ENCODE results near the gene SLC35F5.
"Not testable (repeated sequence)": the region's sequence is repeated elsewhere in the genome, so short reads cannot be mapped to it uniquely, and the experiment has no call there.

Gene SLC35F5

DNA sequence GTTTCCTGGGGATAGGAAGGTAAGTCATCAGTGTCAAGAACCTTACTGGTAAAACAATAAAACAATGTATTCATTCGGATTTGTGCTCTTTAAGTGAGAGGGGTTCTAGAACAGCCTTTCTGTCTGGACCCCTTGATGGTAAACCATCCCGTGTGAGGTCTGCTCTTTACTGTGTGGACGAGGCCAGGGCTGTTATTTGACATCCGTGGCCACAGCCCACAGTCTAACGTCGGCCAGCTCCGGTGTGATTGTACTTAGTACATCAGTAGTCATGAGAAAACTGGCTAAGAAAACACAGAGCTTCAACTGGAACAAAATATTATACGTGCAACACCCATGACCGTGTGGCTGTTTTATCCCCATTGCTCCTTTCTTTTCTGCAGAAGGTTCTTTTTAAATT is 62.0 kb downstream of the SLC35F5 start:
- DNase-seq (ENCODE audit: low read depth): no peak

DNA sequence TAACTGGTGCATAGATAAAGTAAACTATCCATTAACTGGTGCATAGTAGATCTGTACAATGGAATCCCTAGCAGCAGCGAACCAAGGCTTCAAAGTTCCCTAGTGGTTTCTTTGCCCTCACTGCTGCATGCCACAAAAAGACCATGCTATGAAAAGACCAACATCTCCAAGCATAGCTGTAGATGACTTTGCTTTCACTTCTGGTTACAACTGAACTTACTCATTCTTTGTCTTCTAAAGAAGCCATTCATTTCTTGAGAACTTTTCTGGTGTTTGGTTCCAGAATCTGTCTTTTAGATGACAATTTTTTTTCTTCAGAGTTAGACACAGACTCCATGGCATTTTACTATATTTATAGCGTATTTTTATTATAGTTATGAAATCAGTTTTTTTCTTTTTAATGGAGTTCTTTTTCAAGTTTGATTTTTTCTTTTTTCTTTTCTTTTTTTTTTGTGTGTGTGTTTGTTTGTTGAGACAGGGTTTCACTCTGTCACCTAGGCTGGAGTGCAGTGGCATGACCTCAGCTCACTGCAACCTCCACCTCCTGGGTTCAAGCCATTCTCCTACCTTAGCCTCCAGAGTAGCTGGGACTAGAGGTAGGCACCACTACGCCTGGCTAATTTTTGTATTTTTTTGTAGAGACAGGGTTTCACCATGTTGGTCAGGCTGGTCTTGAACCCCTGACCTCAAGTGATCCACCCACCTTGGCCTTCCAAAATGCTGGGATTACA is 63.6 kb downstream of the SLC35F5 start:
- DNase-seq (ENCODE audit: low read depth): no peak

DNA sequence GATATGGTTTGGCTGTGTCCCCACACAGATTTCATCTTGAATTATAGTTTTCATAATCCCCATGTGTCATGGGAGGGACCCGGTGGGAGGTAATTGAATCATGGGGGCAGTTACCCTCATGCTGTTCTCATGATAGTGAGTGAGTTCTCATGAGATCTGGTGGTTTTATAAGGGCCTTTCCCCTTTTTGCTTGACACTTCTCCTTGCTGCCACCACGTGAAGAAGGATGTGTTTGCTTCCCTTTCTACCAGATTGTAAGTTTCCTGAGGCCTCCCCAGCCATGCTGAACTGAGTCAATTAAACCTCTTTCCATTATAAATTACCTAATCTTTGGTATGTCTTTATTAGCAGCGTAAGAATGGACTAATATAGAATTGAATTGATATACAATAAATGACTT is 65.6 kb downstream of the SLC35F5 start:
- DNase-seq (ENCODE audit: low read depth): not testable (repeated sequence)

DNA sequence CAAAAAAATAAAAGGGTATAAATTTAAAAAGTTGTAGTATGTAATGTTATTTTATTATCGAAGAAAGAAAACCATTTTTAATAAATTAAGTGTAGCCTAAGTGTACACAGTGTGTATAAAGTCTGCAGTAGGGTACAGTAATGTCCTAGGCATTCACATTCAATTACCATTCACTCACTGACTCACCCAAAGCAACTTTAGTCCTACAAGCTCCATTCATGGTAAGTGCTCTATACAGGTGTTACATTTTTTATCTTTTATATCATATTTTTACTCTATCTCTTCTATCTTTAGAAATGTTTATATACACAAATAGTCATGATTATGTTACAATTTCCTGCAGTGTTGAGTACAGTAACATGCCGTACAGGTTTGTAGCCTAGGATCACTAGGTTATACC is 69.9 kb downstream of the SLC35F5 start:
- no peak for DNase-seq (ENCODE audit: low read depth)

DNA sequence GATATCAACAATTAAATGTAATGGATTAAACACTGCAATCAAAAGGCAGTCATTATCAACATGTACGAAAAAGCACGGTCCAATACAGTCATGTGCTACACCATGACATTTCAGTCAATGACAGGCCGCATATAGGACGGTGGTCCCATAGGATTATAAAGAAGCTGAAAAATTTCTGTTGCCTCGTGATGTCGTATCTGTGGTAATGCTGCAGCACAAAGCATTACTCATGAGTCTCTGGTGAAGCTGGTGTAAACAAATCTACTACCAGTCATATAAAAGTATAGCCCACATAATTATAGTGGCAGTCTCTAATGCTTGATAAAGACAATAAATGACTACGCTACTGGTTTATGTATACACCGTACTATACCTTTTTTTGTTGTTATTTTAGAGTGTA is 71.0 kb downstream of the SLC35F5 start:
- DNase-seq (ENCODE audit: low read depth): no peak

DNA sequence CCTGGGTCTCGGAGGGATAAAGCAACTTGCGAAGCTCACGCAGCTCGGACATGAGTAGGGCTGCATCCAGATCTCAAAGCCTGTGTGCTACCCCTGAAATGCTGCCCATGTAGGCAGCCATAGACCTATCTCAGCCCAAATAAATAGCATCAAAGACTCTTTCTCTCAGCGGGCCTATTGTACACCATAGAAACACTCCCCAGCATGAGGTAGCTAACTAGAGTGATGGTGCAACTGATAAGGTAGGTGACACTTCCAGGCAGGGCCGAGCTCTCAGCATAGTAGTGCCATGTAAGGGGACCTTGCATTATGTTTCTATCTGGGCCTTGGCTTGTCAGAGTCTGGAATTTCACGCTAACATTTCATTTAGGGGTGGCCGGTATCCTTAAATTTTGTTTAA is 77.0 kb downstream of the SLC35F5 start:
- DNase-seq (ENCODE audit: low read depth): no peak

DNA sequence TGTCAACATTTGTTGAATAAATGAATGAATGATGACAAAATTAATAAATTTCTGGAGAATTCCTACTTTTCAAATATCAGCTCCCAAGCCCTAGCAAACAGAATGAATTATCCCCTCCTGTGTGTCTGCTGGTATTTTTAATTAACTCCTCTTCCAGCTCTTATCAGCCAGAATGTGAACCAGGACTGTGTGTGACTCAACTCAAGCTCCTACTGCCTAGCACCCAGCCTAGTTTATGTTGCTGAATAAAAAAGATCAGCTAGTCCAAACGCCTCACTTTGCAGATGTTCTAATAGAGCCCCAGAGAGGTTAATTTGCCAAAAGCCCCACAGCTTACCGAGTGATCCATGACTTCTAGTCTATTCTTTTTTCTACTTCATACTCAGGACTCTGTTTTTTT is 79.1 kb downstream of the SLC35F5 start:
- no peak for DNase-seq (ENCODE audit: low read depth)

DNA sequence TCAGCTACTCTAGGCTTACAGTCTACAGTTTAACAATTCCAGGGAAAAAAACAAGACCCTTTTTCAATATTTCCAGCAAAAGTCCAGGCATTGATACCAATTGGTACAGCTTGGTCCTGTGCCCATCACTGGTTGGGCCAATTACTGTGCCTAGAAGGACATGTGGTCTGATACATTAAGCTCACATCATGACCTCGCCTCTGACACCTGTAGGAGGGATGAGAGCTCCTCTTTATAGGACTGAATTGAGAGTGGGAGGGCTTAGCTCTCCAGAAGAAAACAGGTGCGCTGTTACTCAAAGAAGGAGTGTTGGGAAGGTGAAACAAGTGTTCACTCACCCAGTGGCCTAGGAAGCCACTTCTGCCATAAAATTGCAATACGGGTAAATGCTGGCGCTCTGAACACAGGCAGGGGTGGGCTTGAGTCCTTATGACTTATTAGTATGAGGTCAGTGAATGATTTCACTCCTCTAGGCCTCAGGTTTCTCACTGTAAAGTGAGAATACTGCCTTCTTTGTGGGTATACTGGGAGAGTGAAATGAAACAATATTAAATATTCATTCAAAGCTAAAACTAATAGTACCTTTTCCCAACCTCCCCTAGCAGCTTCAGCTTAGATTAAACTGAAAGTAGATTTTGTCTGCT is 79.7 kb downstream of the SLC35F5 start:
- DNase-seq (ENCODE audit: low read depth): no peak

DNA sequence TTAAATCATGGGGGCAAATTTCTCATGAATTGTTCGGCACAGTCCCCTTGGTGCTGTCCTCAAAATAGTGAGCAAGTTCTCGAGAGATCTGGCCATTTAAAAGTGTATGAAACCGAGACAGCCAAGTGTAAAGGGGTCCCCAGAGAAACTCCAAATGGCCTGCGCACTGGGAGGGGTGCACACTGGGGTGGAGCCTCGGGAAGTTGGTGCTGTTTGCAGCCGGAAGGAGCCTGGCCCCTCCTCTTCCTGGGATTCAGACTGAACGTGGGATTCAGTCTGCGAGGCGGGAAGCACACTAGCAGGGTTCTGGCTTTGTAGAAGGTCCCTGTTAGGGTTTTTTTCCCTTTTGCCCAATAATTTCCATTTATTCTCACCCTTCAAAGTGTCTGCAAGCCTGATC is 80.6 kb downstream of the SLC35F5 start:
- DNase-seq (ENCODE audit: low read depth): no peak

DNA sequence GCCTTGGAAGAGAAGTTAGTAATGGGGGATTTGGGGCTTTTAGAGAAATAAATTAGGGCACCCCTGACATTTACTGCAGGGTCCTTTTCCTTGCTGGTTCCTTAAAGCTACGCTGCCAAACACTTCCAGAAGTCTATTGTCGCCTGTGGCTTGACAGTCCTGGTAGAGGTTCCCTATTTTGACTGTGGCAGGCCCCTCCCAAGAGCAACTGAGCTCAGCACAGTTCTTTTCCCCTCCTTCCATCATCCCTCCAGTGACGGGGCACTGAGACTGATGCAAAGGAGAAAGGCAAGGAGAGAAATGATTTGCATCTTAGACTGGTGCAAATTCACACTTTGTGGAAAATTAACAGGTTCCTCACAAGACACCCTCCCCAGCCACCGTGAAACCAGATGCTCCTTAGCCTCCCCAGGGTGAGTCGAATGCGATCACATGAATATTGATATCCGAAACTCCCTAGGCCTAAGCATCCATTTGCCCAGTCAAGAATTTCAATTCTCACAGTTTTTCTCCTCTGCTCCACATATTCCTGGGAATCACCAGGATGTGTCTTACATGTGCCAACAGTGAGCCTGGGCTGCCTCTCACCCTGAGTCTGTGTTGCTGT is 84.0 kb downstream of the SLC35F5 start:
- no peak for DNase-seq (ENCODE audit: low read depth)

DNA sequence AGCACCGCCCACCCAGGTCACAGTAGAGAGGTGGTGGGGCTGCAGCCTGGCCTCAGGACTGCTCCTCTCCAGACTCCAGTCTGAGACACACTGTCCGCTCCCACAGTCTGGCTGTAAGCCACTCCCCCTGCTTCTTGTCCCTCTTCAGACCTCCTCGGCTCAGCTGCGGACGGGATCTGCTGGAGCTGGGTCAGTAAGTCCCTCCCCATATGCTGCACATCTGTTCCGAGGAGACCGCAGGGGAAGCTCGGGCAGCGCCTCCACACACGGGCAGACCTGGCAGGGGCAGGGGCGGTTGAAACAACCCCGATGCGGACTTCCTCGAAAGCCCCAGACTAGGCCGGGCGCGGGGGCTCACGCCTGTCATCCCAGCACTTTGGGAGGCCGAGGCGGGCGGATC is 87.4 kb downstream of the SLC35F5 start:
- DNase-seq (ENCODE audit: low read depth): not testable (repeated sequence)

DNA sequence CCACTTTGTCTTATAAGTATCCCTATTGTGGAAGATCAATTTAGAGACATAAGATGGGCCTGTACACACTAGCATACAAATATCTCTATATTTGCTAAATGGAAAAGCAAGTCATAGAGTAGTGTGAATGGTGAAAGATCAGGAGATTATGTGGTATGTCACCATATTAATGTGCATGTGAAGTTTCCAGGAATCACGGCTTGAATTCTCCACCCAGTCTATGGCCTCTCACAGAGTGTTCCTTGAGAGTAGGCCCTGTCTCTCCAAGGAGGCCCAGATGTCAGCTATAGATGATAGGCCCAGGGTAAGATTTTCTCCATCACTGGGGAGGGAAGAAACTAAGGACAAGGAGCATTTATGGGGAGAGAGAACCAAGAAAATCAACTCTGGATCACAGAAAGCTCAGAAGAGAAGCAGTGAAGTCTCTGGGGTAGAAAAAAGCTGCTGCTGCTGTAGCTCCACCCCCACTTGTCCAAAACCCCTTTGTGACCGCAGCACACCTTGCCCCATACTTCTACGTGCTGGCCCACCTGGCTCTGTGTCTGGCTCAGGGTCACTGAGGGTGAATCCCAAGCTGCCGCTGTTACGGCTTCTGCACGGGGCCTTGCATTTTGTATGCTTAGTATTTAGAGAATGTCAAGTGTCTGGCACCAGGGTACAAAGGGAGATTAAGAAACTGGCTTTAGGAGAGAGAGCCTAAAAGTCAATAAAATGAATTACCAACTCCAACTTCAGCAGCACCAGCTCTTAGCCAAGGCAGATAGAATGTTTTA is 91.5 kb downstream of the SLC35F5 start:
- DNase-seq (ENCODE audit: low read depth): not testable (repeated sequence)

DNA sequence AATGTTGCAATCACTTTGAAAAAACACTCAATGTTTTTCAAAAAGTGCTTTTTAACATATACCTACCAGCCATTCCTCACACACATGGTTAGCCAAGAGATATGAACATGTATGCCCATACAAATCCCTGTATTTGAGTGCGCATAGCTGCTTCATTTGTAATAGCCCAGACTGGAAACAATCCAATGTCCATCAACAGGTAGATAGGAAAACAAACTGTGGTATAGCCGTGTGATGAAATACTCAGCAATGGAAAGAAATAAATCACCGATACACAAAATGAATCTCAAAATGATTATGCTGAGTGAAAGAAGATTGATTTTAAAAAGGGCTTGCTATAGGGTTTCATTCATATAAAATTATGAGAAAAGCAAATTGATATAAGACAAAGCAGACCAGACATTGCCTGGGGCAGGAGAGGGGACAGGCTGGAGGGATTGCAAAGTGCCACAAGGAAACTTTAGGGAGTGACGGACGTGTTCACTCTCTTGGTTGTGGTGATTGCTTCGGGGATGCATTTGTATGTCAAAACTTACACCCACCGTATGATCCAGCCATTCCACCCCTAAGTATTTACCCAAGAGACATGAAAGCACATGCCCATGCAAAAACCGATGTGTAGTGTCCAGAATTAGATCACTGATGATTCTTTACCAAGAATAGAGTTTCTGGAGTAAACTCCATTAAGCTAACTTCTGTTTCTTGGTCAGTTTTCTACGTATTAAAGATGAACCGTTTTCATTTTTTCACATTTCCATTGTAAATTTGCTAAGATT is 93.0 kb downstream of the SLC35F5 start:
- DNase-seq (ENCODE audit: low read depth): not testable (repeated sequence)

All from stimulated activated CD8-positive, alpha-beta memory T cell treated with anti-CD3 and anti-CD28 coated beads, Interleukin-12 subunit alpha, Interleukin-12 subunit beta, amount 100 ng/mL, for 4 hours (primary cell).